ENCODE measurements around the gene SUSD1.

The SUSD1 gene

DNA sequence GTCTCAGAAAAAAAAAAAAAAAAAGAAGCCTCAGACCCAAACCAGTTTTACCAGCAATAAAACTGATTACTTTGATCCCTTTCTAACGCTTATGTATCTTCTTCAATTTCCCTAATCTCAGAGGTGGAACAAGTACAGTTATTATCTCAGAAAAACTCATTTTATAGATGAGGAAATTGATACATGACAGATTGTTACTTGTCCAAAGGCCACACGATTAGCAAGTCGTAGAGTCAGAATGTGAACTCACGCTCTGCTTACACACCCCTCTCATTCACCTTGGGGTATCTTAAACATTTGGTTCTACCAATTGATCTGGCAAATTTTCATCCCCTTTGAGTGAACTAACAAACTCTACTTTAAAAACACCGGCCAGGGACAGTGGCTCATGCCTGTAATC, 110.2 kb downstream of the SUSD1 start:
- DNase-seq: no peak

DNA sequence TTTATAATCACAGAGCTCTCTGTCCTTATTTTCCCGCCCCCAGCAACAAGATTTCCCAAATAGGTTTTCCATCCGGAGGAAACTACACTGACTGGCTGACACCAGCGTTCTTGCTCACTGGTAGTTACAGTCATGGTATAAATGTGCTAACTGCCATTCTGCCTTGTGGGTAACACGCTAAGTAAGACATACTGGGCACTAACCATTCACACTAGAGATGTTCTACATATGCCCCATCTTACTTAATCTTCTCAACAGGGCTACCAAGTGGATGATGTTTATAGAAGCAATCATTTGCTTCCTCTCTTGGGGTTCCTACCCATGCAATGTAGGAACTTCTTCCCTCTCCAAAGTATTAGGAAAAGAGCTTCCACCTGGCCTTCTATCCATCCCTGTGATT, 111.5 kb downstream of the SUSD1 start:
- DNase-seq: no peak

DNA sequence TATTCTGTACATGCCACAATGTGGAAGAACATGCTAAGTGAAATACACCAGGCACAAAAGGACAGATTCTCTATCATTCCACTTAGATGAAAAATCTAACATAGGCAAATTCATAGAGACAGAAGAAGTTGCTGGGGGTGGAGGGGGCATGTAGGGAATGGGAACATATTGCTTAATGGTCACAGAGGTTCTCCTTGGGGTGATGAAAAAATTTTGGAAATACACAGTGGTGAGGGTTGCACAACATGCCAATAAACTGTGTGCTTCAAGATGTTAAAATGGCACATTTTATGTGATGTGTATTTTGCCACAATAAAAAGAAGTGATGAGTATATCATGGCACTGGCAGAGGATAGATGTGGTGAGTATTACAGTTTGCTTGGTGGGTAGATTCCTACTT, 111.9 kb downstream of the SUSD1 start:
- no peak for DNase-seq

DNA sequence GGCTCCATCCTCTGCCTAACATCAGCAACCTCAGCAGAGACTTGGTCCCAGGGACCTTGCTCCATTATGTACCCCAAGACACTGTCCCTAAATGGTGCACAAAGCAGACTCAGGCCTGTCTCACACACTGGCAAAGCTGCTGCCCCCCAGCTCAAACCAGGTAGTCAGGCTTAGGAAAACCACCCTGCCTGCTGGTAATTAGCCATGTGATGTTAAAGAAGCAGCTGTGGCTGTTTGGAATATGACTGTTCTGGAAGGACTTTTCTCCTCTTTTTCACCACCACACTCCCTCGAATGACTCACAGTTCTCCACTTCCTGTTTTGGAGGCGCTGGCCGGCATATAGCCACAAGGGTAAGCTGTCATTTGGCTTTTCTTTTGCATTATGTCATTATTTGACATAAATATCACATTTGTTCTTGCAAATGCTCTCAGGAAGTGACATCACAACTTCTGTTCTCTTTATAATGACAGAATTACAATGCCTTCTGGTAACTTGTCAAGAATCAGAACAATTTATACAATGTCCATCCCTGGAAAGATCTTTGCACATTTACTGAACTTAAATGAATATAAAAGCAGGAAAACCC, 113.9 kb downstream of the SUSD1 start:
- peak; percentile 69 for DNase-seq

DNA sequence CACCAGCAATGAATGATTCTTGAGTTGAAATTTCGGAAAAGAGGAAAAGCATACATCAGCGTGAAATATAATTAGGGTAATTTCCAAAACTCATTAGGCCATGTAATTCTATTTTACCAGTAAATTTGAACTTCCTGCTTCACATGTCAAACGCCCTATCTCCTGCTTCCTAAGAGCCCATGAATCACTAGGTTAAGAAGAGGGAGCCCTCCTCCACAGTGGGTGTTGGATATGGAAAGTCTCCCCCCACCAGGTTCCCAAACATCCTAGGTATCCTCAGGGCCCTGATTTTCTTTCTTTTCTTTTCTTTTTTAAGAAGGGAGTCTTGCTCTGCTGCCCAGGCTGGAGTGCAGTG, 115.2 kb downstream of the SUSD1 start:
- no peak for DNase-seq

DNA sequence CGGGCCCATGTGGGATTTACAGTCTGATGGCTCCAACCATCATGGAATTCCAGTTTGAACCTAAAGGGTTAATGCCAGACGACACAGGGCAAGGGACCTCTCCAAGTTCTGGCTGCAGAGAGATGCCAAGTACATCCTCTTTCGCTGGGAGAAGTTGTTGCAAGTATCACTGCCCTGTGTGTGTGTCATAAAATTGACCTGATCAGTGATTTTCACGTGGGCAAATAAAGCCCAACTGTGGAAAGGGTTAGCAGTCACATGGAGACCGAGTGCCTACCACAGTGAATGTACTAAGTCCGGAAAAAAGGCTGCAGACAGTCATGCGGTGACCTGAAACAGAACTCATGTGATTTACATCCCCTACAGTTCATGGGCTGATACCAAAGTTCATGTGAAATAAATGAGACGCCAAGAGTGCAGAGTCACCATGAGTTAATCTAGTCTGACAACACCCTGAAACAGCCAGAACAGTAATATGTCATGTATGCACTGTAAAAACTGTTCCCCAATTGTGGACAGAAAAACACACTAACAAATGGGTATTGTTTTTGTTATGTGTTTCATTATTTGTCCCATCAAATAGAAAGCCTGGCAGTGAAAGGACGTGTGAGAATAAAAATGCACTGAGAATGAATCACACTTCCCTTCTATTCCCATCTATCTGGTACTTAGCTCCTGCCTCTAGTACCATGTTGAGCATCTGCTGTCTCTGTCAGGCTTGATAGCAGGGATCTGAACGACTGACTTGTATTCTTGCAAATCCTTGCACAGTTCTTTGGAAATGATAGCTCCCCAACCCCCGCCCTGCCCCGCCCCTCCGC, 115.7 kb downstream of the SUSD1 start:
- peak; percentile 12 for DNase-seq

DNA sequence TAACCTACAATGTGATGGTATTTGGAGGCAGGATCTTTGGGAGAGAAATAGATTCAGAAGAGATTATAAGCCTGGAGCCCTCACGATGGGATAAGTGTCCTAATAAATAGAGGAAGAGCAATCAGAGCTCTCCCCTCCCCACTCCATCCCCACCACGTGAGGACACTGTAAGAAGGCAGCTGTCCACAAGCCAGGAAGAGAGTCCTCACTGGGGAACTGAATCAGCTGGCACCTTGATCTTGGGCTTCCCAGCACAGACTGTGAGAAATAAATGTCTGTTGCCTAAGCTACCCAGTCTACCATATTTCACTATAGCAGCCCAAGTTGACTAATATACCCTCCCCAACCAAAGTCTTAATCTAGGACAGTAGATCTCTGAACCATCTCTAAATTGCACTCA, 118.1 kb downstream of the SUSD1 start:
- DNase-seq: no peak

DNA sequence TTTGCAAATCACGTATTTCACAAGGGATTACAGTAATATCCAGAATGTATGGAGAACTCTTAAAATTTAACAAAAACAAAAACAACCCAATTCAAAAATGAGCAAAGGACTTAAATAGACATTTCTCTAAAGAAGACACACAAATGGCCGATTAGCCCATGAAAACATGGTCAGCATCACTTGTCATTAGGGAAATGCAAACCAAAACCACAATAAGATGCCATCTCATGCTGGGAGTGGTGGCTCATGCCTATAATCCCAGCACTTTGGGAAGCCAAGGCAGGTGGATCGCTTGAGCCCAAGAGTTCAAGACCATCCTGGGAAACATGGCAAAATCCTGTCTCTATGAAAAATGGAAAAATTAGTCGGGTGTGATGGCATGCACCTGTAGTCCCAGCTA, 120.2 kb downstream of the SUSD1 start:
- DNase-seq: no peak

DNA sequence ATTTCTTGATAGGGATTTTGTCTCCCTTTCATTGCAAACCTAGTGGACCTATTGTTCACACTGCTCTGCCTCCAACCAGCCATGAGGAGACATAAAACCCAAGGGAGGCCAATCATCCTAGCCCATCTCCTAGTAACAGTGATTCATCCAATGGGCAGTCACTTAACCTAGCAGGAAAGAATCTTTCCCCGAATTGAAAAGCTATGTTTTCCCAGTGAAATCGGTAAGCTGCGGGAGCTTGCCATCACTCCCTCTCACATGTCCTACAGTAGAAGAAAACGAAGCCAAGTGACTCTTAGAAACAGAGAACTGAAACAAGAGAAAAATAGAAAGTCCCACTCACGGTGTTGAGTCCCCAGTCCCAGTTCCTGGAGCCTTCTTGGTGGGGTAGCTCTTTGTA, 123.3 kb downstream of the SUSD1 start:
- DNase-seq: no peak

DNA sequence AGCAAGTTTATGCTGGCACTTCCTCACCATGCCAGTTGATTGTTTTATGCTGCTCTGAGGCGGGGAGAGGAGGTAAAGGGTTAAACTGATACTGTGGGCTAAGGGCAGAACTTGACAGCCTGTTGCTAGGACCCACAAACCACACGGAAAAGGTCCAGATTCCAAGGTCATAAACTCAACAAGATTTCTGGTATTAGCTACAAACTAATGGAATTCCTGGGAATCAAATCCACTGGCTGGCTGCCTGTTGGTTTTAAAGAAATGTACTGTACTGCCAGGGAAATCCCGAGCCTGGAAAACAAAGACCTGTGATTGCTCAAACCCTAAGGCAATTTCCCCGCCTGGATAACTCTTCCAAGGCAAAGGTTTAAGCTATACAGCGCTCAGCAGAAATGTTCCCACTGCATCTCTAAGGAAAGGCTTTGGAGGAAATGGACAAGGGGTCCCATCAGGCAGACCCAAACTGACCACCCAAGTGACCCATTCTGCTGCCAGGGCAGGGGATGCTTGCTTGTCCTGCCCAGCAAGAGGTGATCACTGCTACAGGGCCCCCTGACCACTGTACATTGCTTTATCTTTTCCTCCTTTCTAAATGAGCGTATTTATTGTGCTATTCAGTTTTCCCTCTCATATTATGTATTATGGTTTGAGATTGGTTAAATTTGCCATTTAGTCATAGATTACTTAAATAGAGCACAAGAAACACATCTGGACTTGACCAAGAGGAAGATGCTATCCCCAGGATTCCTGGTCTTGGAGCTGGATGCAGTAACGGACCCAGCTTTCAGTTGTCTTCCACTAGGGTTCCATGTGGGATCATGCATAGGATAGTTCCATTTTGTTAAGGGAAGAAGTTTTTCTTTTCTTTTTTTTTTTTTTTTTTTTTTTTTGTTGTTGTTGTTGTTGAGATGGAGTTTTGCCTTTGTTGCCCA, 124.3 kb downstream of the SUSD1 start:
- no peak for DNase-seq

DNA sequence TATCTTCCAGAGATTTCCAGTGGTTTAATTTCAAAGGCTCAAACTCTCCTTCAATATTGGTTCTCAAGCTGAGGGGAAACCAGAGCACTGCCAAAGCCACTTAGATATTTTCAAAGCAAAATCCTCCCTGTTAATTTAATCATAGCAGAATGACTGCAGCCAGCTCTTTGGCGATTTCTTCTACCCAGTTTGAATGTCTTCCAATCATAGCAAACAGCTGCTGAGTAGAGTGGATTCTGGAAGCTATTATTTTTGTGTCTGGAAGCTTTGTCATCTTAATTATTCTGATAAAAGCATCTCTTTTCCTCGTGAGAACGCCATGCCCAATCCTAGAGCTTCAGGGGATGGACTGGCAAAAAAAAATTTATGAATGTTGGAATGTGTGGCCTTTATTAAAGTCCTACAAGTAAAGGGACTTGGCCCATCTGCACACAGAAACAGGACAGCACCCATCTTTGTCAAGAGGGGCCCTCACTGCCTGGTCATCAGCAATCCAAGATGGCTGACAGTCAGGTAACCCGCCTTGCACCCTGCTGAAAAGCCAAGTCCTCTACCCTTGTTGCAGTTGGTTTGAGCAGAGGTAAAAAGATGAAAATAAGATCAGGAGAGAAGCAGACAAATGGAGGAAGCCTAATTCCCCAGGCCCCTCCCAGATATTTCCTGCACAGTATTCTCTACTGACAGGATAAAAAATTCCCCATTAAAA, 125.1 kb downstream of the SUSD1 start:
- DNase-seq: no peak

DNA sequence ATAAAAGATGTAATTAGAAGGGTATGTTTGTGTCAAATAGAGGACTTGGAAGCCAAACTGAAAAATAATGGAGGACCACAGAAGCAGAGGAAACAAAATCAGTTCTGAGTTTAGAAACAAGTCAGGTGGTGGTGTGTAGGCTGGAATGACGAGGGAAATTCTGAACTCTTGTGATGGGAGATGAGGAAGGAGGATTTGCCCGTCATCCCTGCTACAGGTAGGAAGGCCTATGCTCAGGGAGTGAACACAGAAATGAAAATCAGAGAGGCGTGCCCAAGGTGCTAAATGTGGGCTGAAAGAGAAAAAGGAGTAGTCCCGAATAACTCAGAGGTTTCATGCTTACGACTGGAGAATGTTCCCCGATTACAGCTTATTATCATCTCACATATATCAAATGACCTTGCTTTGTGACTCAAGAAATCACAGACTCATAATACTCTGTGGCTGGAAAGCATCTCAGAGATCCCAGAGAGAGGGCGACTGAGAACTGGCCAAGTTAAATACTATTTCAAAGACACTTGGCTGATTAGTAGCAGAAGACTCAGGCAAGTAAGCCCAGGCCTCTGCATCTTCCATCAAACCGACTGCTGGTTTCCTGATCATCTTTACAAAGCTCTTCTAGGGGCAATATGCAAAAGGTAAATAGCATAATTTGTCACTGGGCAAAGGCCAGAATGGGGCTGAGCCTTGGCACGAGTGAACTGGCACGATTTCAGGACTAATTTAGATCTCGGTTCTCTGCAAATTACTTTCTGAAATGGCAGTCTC, 126.0 kb downstream of the SUSD1 start:
- no peak for DNase-seq

DNA sequence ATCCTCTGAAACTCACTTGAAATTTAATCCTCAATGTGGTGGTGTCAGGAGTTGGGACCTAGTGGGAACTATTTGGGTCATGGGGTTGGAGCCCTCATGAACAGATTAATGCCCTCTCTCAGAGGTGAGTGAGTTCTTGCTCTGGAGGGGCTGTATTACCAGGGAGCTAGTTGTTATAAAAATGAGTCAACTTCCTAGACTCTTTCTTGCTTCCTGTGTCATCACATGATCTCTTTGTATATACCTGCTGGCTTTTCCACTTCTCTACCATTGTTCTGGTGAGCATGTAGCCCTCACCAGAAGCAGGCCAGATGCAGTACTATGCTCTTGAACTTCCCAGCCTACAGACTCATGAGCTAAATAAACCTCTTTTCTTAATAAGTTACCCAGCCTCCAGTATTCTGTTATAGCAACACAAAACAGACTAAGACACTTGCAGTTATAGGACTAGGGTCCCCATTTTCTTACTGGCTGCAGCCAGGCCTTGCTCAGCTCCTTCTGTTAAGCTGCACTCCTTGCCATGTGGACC, 127.5 kb downstream of the SUSD1 start:
- DNase-seq: no peak

DNA sequence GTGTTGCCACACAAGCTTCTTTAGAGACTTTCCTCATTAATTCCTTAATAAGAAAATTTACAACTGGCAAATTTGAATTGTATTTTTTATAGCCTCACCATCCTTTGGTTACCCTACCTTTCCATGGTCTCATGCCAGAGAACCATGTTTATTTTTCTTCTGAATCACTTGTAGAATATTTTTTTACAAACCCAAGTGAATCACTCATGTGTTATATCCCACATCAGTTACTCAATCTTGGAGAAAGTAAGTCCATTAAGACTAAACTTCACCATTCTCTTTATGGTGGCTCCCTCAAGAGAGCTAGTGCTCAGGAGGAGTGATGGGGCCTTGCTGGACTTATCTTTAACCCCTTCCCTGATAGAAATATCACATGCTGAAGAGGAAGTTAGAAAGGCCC, 128.9 kb downstream of the SUSD1 start:
- DNase-seq: no peak

DNA sequence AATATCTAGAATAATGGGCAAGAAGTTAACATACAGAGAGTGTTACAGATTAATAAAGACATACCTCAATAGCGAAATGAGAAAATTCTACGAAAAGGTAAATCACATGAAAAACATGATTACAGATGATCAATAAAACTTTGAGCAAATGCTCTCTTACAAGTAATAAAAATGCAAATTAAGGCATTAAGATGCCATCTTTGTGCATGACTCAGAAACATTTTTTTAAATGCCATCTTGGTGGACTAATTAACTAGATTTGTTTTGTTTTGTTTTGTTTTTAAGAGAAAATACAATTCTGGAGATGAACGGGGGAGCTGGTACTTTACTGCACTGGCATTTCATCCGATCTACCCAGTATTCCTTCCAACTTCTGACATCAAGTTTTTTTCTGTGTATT, 130.2 kb downstream of the SUSD1 start:
- DNase-seq: no peak

DNA sequence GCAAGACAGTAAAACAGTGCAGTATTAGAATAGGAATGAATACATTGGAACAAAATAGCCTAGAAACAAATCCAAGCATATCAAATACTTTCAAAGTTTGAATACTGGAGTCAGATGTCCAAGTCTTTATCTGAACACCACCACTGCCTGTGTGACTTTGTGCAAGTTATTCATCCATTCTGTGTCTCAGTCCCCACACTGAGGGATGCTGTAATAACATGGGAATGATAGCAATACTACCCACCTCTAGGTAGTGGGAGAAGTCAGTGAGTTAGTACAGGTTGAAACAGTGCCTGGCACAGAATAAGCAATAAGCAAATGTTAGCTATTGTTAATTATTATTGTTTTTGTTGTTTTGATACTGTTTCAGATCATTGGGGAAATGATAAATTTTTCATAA, 130.9 kb downstream of the SUSD1 start:
- no peak for DNase-seq

DNA sequence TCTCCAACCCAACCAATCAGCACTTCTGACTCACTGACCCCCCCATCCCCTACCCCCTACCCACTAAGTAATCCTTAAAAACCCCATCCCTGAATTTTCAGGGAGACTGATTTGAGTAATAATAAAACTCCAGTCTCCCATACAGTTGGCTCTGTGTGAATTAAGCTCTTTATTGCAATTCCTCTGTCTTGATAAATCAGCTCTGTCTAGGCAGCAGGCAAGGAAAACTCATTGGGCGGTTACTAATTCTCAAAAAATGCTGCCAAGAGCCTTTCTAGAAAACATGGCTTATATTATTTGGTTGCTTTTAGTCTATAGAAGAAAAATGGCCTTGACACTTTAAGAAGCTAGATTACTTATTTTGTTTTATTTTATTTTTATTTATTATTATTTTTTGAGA, 131.7 kb downstream of the SUSD1 start:
- DNase-seq: no peak

DNA sequence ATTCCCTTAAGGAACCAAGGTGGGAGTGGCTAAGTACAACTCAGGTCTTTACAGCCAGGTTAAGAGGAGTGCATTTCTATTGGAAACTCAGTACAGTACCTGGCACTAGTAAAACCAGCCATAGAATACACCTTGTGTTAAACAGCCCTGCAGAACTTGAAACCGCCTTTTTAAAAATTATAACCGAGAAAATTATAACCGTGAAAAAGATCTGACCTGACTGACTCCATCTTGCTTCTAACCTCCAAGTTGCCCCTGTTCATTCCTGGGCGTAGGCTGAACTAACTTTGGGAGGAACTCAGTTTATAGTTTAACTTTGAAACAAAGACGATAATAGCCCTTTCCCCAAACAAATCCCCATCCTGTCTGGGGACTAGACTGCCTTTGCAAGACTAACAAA, 132.3 kb downstream of the SUSD1 start:
- DNase-seq: no peak

DNA sequence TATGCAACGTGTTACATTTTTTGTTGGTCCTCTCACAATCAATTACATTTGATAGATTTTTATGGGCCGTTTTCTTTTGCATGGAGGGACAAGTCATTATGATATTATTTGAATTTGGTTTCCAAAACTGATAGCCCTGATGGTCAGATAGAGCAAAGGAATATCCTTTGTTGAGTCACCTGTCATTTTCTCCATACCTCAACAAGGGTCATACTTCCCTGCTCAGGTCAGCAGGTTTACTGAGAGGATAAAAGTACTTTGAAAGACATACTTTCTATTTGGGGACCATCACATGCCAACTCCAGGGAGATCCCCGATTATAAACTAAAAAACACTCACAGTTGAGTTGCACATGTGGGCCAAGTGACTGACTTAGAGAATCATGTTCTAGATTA, 132.9 kb downstream of the SUSD1 start:
- DNase-seq: no peak

DNA sequence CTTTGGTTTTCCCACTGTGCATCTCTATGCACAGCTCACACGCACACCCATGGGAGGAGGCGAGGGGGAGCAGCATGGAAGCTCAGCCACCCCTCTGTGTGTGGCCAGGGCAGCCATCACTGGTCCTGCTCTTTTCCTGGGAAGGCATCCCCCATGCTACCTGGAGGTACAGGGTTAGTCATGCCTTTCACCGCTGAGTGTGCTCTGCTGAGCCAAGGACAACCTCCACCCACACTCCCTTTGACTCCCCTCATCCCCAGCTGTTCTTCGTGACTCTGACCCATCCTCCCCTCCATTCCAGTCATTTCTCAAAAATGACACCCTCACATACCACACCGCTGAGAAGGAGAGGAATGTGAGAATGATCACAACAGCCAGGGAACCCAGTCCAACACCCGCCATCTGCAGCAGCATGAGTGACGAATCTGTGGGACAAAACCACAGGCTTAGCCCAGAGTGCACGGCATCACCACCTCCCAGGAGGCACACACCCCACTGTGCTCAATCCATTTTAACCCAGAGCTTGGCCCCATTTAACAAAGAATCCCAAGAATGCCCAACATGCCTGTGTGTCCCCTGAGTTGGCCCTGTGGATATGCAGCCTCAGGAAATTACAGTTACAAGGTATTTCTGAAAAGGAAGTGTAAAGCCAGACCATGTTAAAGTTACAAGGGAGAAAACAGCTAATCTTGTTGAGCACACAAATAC, 133.4 kb downstream of the SUSD1 start:
- no peak for DNase-seq

DNA sequence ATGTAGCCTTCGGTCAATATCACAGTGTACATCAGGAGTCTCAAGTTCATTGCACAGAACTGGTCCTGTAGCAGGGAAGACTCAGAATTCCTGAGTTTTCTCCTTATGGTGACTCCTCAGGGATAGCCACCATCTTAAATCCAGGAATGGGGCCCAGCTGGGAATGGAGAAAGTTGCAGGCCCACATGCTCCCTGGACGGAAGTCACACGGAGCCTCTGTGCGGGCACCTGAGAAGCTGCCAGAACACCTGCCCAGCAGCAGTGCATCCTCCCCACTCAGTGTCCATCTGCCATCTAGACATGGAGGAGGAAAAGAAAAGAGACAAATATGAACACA, 133.9 kb downstream of the SUSD1 start:
- no peak for DNase-seq

DNA sequence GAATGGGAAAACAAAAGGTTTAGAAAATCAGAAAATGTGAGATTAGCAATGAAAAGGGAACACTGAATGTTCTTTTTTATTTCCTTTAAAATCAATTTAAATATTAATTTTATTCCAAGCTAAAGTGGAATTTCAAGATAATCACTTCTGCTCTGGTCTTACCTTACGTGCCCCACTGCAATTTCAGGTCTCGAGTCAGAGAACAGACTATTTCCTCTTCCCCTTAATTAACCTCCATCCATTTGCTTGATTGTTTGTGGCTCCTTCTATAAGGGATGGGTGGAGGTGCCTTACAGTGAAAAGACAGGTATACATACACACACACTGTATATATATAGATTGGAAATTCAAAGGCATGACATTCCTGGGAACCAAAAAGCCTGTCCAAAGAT, 137.1 kb downstream of the SUSD1 start:
- DNase-seq: no peak
